Measurements from ENCODE around the gene ANKS1B.

The ANKS1B gene

DNA sequence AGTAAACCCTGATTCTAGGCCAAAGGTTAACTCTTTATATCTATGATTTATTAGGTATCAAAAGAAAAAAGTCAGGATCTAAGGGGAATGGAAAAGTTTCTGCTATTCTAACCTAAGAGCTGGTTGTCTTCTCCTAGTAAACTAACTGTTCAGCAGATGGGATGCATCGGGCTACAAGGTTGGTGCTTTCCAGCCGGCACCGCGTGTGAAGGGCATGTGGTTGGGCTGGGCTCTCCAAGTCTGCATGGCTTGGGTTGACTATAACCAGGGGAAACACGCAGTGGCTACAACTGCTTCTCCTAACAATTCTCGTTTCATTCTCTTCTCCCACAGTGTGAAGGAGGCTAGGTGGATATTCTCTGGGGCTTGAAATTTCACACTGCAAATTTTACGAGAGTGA is 985.2 kb downstream of the ANKS1B start:
- no peaks in the 10 kb centered on the region for H3K4me1 ChIP-seq (ENCODE audit: control insufficient read depth, insufficient read depth, low read length)
- H3K27me3 ChIP-seq (replicated peaks; ENCODE audit: control insufficient read depth, insufficient read depth, low read length): no peaks in the 10 kb centered on the region
- no peak overlapping the region for H3K9ac ChIP-seq (ENCODE audit: low read length)
- H3K4me3 ChIP-seq (ENCODE audit: low read length): no peak overlapping the region
- no peaks in the 10 kb centered on the region for H3K36me3 ChIP-seq (ENCODE audit: control insufficient read depth, insufficient read depth, low read length, severe bottlenecking)
- no peak for DNase-seq (ENCODE audit: low read depth)
- no peaks in the 10 kb centered on the region for H3K9me3 ChIP-seq (ENCODE audit: control insufficient read depth, low read length)

DNA sequence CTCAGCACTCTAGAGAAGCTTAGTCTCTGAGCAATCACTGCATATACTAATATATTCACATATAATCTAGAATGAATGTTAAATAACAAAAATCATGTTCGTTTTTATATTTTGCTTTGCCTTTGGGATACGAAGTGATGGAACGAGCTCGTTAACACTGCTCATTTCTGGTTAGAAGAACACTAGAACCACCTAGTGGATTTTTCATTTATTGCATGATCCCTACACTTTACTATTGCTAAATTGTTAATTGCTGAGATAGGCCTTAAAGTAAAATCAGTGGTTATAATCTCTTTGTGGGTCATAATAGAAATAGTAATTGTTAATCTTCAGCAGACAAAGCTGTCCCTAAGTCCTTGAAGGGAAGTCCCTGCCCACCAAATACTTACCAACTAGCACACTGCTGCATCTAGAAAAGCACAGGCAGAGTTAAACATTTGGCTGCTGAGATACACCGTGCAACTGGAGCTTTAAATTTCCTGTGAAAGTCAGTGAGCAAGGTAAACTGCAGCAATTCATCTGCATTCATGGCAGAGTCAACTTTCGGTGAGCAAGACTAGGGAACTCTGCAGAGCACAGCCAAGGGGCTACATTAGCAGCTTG is 985.9 kb downstream of the ANKS1B start:
- Histone ChIP-seq H3K27me3 (replicated peaks; ENCODE audit: control insufficient read depth, insufficient read depth, low read length) (no peaks in the 10 kb centered on the region), H3K4me1 (ENCODE audit: control insufficient read depth, insufficient read depth, low read length) (no peaks in the 10 kb centered on the region), H3K36me3 (ENCODE audit: control insufficient read depth, insufficient read depth, low read length, severe bottlenecking) (no peaks in the 10 kb centered on the region), H3K9me3 (ENCODE audit: control insufficient read depth, low read length) (no peaks in the 10 kb centered on the region), H3K9ac (ENCODE audit: low read length) (no peak overlapping the region), H3K4me3 (ENCODE audit: low read length) (no peak overlapping the region)
- DNase-seq (ENCODE audit: low read depth): peak; percentile 82

DNA sequence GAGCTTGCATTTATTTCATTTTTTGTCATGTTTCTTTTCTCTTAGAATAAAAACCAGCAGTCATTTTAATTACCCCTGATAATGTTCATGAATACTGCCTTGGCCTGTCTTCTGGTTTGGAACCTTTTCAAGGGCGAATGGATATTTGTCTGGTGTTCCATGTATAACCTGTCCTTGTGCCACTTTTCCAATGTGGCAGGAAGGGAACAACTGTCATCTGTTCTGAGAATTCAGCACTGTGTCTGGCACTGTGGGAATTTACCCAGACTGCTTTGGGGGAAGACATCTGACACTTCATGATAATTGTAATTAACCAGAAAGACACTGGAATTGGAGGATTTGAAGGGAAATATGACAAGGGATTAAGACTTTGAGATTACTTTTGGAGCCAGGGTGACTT is 986.8 kb downstream of the ANKS1B start:
- H3K36me3 ChIP-seq (ENCODE audit: control insufficient read depth, insufficient read depth, low read length, severe bottlenecking): no peaks in the 10 kb centered on the region
- H3K9ac ChIP-seq (ENCODE audit: low read length): no peak overlapping the region
- no peak for DNase-seq (ENCODE audit: low read depth)
- no peaks in the 10 kb centered on the region for H3K27me3 ChIP-seq (replicated peaks; ENCODE audit: control insufficient read depth, insufficient read depth, low read length)
- H3K9me3 ChIP-seq (ENCODE audit: control insufficient read depth, low read length): no peaks in the 10 kb centered on the region
- H3K4me1 ChIP-seq (ENCODE audit: control insufficient read depth, insufficient read depth, low read length): no peaks in the 10 kb centered on the region
- H3K4me3 ChIP-seq (ENCODE audit: low read length): no peak overlapping the region

DNA sequence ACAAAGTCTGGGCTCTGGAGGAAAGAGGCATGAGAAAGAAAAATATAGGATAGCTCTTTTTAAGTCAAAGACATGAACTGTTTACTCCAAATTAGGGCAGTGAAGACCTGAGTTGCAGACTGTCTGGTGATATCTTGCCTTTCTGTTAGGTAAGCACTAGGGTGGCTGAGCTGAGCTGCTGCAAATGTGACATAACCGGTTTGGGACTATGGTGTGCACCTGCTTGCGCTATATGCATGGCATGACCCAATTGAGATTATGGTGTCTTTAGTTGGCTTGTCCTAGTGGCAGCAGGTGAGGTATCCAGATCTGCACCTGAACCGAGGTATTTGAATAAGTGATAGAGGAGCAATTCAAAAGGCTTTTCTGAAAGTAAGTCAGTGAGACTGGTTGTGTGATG is 994.1 kb downstream of the ANKS1B start:
- no peak for DNase-seq (ENCODE audit: low read depth)
- Histone ChIP-seq H3K4me1 (ENCODE audit: control insufficient read depth, insufficient read depth, low read length) (no peaks in the 10 kb centered on the region), H3K27me3 (replicated peaks; ENCODE audit: control insufficient read depth, insufficient read depth, low read length) (no peaks in the 10 kb centered on the region)

DNA sequence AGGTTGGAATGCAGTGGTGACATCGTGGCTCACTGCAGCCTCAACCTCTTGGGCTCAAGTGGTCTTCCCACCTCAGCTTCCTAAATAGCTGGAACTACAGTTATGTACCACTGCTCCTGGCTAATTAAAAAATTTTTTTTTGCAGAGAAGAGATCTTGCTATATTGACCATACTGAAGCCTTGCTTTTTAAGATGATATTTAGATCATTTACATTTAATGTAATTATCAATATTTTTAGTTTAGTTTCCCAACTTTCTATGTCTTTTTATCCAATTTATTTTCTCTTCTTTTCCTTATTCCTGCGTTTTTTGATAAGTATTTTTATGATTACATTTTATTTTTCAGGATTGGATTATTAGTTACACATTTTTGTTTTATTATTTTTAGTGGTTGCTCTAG is 999.6 kb downstream of the ANKS1B start:
- Histone ChIP-seq H3K4me3 (ENCODE audit: low read length) (no peak overlapping the region), H3K9ac (ENCODE audit: low read length) (no peak overlapping the region), H3K9me3 (ENCODE audit: control insufficient read depth, low read length) (peaks cover 16% of the 10 kb centered on the region), H3K27me3 (replicated peaks; ENCODE audit: control insufficient read depth, insufficient read depth, low read length) (no peaks in the 10 kb centered on the region), H3K36me3 (ENCODE audit: control insufficient read depth, insufficient read depth, low read length, severe bottlenecking) (no peaks in the 10 kb centered on the region), H3K4me1 (ENCODE audit: control insufficient read depth, insufficient read depth, low read length) (no peaks in the 10 kb centered on the region)
- no peak for DNase-seq (ENCODE audit: low read depth)

More for the DNA sequence above, 994.1 kb downstream of the ANKS1B start:
- H3K9me3 ChIP-seq (ENCODE audit: control insufficient read depth, low read length): peaks cover under 1% of the 10 kb centered on the region
- H3K9ac ChIP-seq (ENCODE audit: low read length): no peak overlapping the region
- H3K4me3 ChIP-seq (ENCODE audit: low read length): no peak overlapping the region
- no peaks in the 10 kb centered on the region for H3K36me3 ChIP-seq (ENCODE audit: control insufficient read depth, insufficient read depth, low read length, severe bottlenecking)

DNA sequence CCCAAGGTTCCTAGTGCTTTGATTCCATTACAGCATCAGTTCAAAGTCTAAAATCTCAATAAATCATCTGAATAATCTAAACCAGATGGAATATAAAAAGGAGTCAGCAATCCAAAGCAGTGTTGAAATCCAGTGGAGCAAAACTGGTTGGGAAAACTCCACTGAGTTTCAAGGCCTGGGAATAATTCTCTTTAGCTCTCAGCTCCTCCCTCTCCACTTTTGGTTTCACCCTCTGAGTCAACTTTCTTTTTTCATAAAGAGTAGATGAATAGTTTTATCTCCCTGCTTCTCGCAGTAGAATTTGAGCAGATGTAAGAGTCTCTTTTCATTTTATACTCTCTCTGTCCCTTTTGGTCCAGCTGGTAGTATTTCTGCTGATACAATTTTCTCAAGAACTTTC is 1001.1 kb downstream of the ANKS1B start:
- Histone ChIP-seq H3K9ac (ENCODE audit: low read length) (no peak overlapping the region), H3K4me1 (ENCODE audit: control insufficient read depth, insufficient read depth, low read length) (no peaks in the 10 kb centered on the region), H3K9me3 (ENCODE audit: control insufficient read depth, low read length) (peaks cover 16% of the 10 kb centered on the region), H3K36me3 (ENCODE audit: control insufficient read depth, insufficient read depth, low read length, severe bottlenecking) (no peaks in the 10 kb centered on the region), H3K27me3 (replicated peaks; ENCODE audit: control insufficient read depth, insufficient read depth, low read length) (no peaks in the 10 kb centered on the region), H3K4me3 (ENCODE audit: low read length) (no peak overlapping the region)
- DNase-seq (ENCODE audit: low read depth): peak; percentile 35

DNA sequence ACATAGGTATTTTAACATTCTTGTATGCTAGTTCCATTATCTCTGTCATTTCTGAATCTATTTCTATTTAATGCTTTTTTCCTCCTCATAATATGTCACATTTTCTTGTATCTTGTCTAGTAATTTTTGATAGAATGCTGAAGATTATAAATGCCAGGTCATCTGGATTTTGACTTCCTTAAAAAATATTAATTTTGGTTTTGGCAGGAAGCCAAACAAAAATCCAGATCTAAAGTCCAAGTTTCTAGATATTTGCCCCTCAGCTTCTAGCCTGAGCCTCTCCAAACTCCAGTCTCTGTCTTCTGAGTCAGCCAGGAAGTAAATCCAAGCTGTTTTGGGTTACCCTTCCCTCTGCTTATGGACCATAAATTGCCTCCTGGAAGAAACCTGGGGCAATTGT is 1004.2 kb downstream of the ANKS1B start:
- H3K27me3 ChIP-seq (replicated peaks; ENCODE audit: control insufficient read depth, insufficient read depth, low read length): no peaks in the 10 kb centered on the region
- H3K4me3 ChIP-seq (ENCODE audit: low read length): no peak overlapping the region
- H3K4me1 ChIP-seq (ENCODE audit: control insufficient read depth, insufficient read depth, low read length): no peaks in the 10 kb centered on the region
- no peak for DNase-seq (ENCODE audit: low read depth)
- no peak overlapping the region for H3K9ac ChIP-seq (ENCODE audit: low read length)
- peaks cover 15% of the 10 kb centered on the region for H3K9me3 ChIP-seq (ENCODE audit: control insufficient read depth, low read length)
- H3K36me3 ChIP-seq (ENCODE audit: control insufficient read depth, insufficient read depth, low read length, severe bottlenecking): no peaks in the 10 kb centered on the region

DNA sequence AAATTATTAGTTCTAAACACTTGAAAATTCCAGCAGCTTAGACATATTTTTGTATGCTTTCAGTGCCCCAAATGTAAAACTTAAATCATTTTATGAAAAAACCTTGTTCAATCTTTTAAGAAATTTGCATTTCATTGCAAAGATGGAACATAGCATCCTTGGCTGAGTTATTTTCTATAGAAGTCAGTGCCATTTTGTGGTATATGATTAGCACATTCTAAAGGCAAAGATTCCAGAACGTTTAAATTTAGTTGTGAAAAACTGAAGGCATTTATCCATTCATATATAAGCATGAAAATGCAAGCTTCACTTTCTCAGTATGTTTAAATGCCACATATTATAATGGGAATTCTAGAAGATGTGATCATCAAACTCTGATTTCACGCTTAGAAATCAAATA is 1007.5 kb downstream of the ANKS1B start:
- H3K9me3 ChIP-seq (ENCODE audit: control insufficient read depth, low read length): no peaks in the 10 kb centered on the region
- H3K4me1 ChIP-seq (ENCODE audit: control insufficient read depth, insufficient read depth, low read length): no peaks in the 10 kb centered on the region
- no peaks in the 10 kb centered on the region for H3K36me3 ChIP-seq (ENCODE audit: control insufficient read depth, insufficient read depth, low read length, severe bottlenecking)
- no peak overlapping the region for H3K9ac ChIP-seq (ENCODE audit: low read length)
- DNase-seq (ENCODE audit: low read depth): no peak
- H3K4me3 ChIP-seq (ENCODE audit: low read length): no peak overlapping the region
- no peaks in the 10 kb centered on the region for H3K27me3 ChIP-seq (replicated peaks; ENCODE audit: control insufficient read depth, insufficient read depth, low read length)

DNA sequence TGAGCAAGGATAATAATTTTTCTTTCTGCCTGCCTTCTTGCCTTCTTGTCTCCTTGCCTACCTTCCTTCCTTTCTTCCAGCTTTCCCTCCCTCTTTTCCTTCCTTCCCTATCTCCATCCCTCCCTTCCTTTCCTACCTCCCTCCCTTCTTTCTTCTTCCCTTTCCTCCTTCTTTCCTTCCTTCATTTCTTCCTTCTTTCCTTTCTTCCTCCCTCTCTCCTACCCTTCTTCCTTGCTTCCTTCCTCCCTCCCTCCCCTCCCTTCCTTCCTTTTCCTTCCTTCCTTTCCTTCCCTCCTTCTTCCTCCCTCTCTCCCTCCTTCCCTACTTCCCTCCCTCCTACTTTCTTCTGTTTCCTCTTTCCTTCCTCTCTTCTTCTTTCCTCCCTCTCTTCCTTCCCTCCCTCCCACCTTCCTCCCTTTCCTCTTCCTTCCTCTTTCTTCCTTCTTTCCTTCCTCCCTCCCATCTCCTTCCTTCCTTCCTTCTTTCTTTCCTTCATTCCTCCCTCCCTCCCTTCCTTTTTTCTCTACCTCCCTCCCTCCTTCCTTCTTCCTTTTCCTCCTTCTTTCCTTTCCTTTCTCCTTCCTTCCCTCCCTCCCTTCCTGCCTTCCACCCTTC is 1009.9 kb downstream of the ANKS1B start:
- H3K36me3 ChIP-seq (ENCODE audit: control insufficient read depth, insufficient read depth, low read length, severe bottlenecking): no peaks in the 10 kb centered on the region
- no peaks in the 10 kb centered on the region for H3K9me3 ChIP-seq (ENCODE audit: control insufficient read depth, low read length)
- H3K4me1 ChIP-seq (ENCODE audit: control insufficient read depth, insufficient read depth, low read length): no peaks in the 10 kb centered on the region
- H3K27me3 ChIP-seq (replicated peaks; ENCODE audit: control insufficient read depth, insufficient read depth, low read length): no peaks in the 10 kb centered on the region
- H3K4me3 ChIP-seq (ENCODE audit: low read length): no peak overlapping the region
- no peak for DNase-seq (ENCODE audit: low read depth)
- H3K9ac ChIP-seq (ENCODE audit: low read length): no peak overlapping the region

DNA sequence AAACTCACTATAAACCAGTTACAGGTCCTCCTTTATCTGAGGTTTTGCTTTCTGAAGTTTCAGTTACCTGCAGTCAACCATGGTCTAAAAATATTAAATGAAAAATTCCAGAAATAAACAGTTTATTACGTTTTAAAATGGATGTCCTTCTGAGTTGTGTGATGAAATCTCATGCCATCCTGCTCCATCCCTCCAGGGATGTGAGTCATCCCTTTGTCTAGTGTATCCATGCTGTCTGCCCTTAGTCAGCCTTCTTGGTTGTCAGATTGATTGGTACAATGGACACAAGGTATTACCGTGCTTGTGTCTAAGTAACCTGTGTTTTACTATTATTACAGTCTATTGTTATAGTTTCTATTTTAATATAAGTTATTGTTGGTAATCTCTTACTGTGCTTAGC is 1011.3 kb downstream of the ANKS1B start:
- no peak overlapping the region for H3K4me3 ChIP-seq (ENCODE audit: low read length)
- no peak overlapping the region for H3K9ac ChIP-seq (ENCODE audit: low read length)
- H3K36me3 ChIP-seq (ENCODE audit: control insufficient read depth, insufficient read depth, low read length, severe bottlenecking): no peaks in the 10 kb centered on the region
- no peaks in the 10 kb centered on the region for H3K9me3 ChIP-seq (ENCODE audit: control insufficient read depth, low read length)
- peak; percentile 58 for DNase-seq (ENCODE audit: low read depth)
- H3K4me1 ChIP-seq (ENCODE audit: control insufficient read depth, insufficient read depth, low read length): no peaks in the 10 kb centered on the region
- H3K27me3 ChIP-seq (replicated peaks; ENCODE audit: control insufficient read depth, insufficient read depth, low read length): no peaks in the 10 kb centered on the region

DNA sequence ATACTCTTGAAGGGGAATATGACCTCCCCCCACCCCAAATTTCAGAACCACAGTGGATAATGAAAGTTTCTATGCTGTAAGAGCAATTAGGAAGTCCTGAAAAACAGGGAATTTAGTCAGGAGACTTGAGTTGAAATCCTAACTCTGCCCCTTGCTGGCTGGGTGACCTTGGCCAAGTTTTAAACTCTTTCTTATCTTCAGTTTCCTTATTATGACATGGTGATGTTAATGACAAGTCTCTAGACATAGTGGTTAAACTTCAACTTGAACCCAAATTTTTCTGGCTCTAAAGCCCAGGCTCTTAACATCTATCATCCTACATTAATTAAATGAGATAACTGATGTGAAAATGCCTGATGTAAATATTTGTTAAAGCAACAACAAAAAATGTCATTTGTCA is 1013.8 kb downstream of the ANKS1B start:
- H3K9ac ChIP-seq (ENCODE audit: low read length): no peak overlapping the region

DNA sequence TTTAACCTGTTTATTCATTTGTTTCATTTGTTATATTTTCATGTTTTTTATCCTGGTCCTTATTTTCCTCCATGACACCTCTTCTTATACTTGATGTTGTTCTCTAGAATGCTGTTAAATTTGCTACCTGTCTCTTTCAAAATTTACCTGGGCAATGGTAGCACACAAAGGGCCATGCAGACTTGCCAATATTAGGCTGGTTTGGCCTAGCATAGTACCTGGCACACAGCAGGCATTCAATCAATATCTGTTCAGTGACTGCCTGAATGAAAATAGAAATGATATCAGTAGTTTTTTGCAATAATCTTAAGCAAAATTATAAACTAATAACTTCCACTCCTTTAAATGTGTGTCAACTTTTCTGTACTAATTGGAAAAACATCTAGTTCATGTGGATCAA is 1014.5 kb downstream of the ANKS1B start:
- no peaks in the 10 kb centered on the region for H3K27me3 ChIP-seq (replicated peaks; ENCODE audit: control insufficient read depth, insufficient read depth, low read length)
- no peak for DNase-seq (ENCODE audit: low read depth)
- H3K36me3 ChIP-seq (ENCODE audit: control insufficient read depth, insufficient read depth, low read length, severe bottlenecking): no peaks in the 10 kb centered on the region
- H3K4me3 ChIP-seq (ENCODE audit: low read length): no peak overlapping the region
- H3K9me3 ChIP-seq (ENCODE audit: control insufficient read depth, low read length): no peaks in the 10 kb centered on the region
- no peak overlapping the region for H3K9ac ChIP-seq (ENCODE audit: low read length)
- no peaks in the 10 kb centered on the region for H3K4me1 ChIP-seq (ENCODE audit: control insufficient read depth, insufficient read depth, low read length)

More for the DNA sequence above, 1013.8 kb downstream of the ANKS1B start:
- no peak for DNase-seq (ENCODE audit: low read depth)
- Histone ChIP-seq H3K4me3 (ENCODE audit: low read length) (no peak overlapping the region), H3K9me3 (ENCODE audit: control insufficient read depth, low read length) (no peaks in the 10 kb centered on the region), H3K27me3 (replicated peaks; ENCODE audit: control insufficient read depth, insufficient read depth, low read length) (no peaks in the 10 kb centered on the region), H3K36me3 (ENCODE audit: control insufficient read depth, insufficient read depth, low read length, severe bottlenecking) (no peaks in the 10 kb centered on the region), H3K4me1 (ENCODE audit: control insufficient read depth, insufficient read depth, low read length) (no peaks in the 10 kb centered on the region)
